Measurements from ENCODE around the gene ZBTB8B. TPM values are rescaled to one million over a fixed set of nuclear protein-coding genes. Genes with fewer than 3 reads are reported as not detected.

ZBTB8B gene
- polyA plus RNA-seq, 1 of the 3 experiments (the other 2 are of a cell fraction) = 0.08 TPM

- TF ChIP-seq RFX5 (IDR thresholded peaks at IDR 0.05; ENCODE audit: low read length) (no peak), ELF1 (IDR thresholded peaks at IDR 0.05) (no peak), EZH2phosphoT487 (IDR thresholded peaks at IDR 0.05; ENCODE audit: borderline replicate concordance, low read depth) (no peak), GATA2 (CRISPR knock-in tag; IDR thresholded peaks at IDR 0.05) (no peak), EP300 (IDR thresholded peaks at IDR 0.05; ENCODE audit: borderline replicate concordance in 1 of 2, low read depth in 1 of 2, low read length in 1 of 2) (no peak), USF2 (IDR thresholded peaks at IDR 0.05; ENCODE audit: borderline replicate concordance, low read depth, low read length) (no peak), MEF2A (IDR thresholded peaks at IDR 0.05; ENCODE audit: borderline replicate concordance, low read depth) (no peak), NRF1 (IDR thresholded peaks at IDR 0.05; ENCODE audit: low read depth, low read length) (peak; percentile 30; the same call in 1 of the 2 replicates), FOXJ3 (CRISPR knock-in tag; IDR thresholded peaks at IDR 0.05) (no peak), PBX3 (IDR thresholded peaks at IDR 0.05) (no peak)
These were observed 35.7 kb downstream of the ZBTB8B start (continued) for GRCh38 chr1:32500387-32501209.

GRCh38 chr1:32501865-32502264 is 37.0 kb downstream of the ZBTB8B start:
- ChIA-PET POLR2A (no interaction called here), CTCF (interaction anchor here (1.5 to 2.1 kb wide), 3 partner anchors 18 to 271 kb away, joined by 3 to 13 read pairs (median 4); no protein-coding TSS in a partner anchor)
- H3K4me1 ChIP-seq (ENCODE audit: control insufficient read depth in 1 of 2, insufficient read depth in 2 of 2, low read depth in 1 of 2, low read length in 1 of 2) = peaks cover 0 to 3% of the 10 kb centered on the region in 2 experiments; a peak in 1 of 4 replicates
- H3F3A ChIP-seq (replicated peaks; ENCODE audit: insufficient read depth) = peaks cover 21% of the 10 kb centered on the region
- no peak overlapping the region for H3K4me2 ChIP-seq
- no peak for TF ChIP-seq USF2 (IDR thresholded peaks at IDR 0.05; ENCODE audit: borderline replicate concordance, low read depth, low read length)
- TF ChIP-seq TCF12 (IDR thresholded peaks at IDR 0.05) = no peak
- no peak for TF ChIP-seq FOXM1 (IDR thresholded peaks at IDR 0.05; ENCODE audit: low read depth)
- TF ChIP-seq SIN3A (IDR thresholded peaks at IDR 0.05; ENCODE audit: borderline replicate concordance, low read depth, low read length) = no peak
- no peaks in the 10 kb centered on the region for H3K79me2 ChIP-seq (ENCODE audit: insufficient read depth)
- H3K9me3 ChIP-seq = no peaks in the 10 kb centered on the region
- DNase-seq = no peak
- H3K9ac ChIP-seq = no peak overlapping the region
- no peak overlapping the region for H3K27ac ChIP-seq (ENCODE audit: low read depth in 2 of 2, low read length in 1 of 2)
- H3K27me3 ChIP-seq (ENCODE audit: insufficient read depth) = no peaks in the 10 kb centered on the region
- H3K9me2 ChIP-seq = no peaks in the 10 kb centered on the region
- H4K20me1 ChIP-seq (ENCODE audit: insufficient read depth) = no peaks in the 10 kb centered on the region
- 96% methylated on average over 9 of the region's 9 CpGs for WGBS (ENCODE audit: low lambda C conversion rate)
- H3K4me3 ChIP-seq (ENCODE audit: low read depth in 2 of 2, low read length in 1 of 2) = no peak overlapping the region
- H2AFZ ChIP-seq (ENCODE audit: low read depth) = no peak overlapping the region
- no peaks in the 10 kb centered on the region for H3K36me3 ChIP-seq (replicated peaks in 1 of 2; ENCODE audit: control insufficient read depth in 1 of 2, insufficient read depth in 2 of 2, low read length in 1 of 2)
